Hypothalamus (tissue), 51 donors: ENCODE data around the gene SLC16A4.

Experiments
- DNase-seq, 51 donors: peaks; one replicate each; lab custom pipeline; 2025; lab: John Stamatoyannopoulos, UW

Gene SLC16A4

GRCh38 chr1:110370827-110371226 is 20.0 kb downstream of the SLC16A4 start:
- DNase-seq = no peak

- no peak for DNase-seq
Measured at GRCh38 chr1:110364221-110364620, 26.6 kb downstream of the SLC16A4 start.

- no peak for DNase-seq
Measured at GRCh38 chr1:110361856-110362255, 29.0 kb downstream of the SLC16A4 start.

- no peak for DNase-seq
Measured at GRCh38 chr1:110360431-110360830, 30.4 kb downstream of the SLC16A4 start.

GRCh38 chr1:110356379-110356778 is 34.4 kb downstream of the SLC16A4 start:
- no peak for DNase-seq

- no peak for DNase-seq
Measured at GRCh38 chr1:110355321-110355720, 35.5 kb downstream of the SLC16A4 start.

GRCh38 chr1:110350360-110350759 is 40.5 kb downstream of the SLC16A4 start:
- DNase-seq = no peak

GRCh38 chr1:110348771-110349170 is 42.1 kb downstream of the SLC16A4 start:
- no peak for DNase-seq

GRCh38 chr1:110348050-110348449 is 42.8 kb downstream of the SLC16A4 start:
- DNase-seq = no peak

GRCh38 chr1:110347182-110347893 is 43.5 kb downstream of the SLC16A4 start:
- no peak for DNase-seq

- DNase-seq = no peak
Measured at GRCh38 chr1:110346690-110347089, 44.1 kb downstream of the SLC16A4 start.

GRCh38 chr1:110345480-110345879 is 45.3 kb downstream of the SLC16A4 start:
- DNase-seq = no peak

GRCh38 chr1:110344152-110344551 is 46.7 kb downstream of the SLC16A4 start:
- no peak for DNase-seq

GRCh38 chr1:110343249-110343648 is 47.6 kb downstream of the SLC16A4 start:
- no peak for DNase-seq

GRCh38 chr1:110341872-110342331 is 48.9 kb downstream of the SLC16A4 start:
- no peak for DNase-seq

- DNase-seq = no peak
Measured at GRCh38 chr1:110341146-110341871, 49.5 kb downstream of the SLC16A4 start.

GRCh38 chr1:110340207-110340468 is 50.7 kb downstream of the SLC16A4 start:
- DNase-seq = peak in 2 of 51 donors; percentile 30 to 31

- DNase-seq = peak in 29 of 51 donors; percentile 31 to 77 (median 62)
Measured at GRCh38 chr1:110339407-110340206, 51.2 kb downstream of the SLC16A4 start.

- DNase-seq = peak; percentile 67 to 100 (median 99)
Measured at GRCh38 chr1:110338886-110339406, 51.9 kb downstream of the SLC16A4 start, which contains the start of gene RBM15. TSS of gene RBM15 (plus strand) at chr1:110339377. CDS start at chr1:110339406, 29 bp downstream.

GRCh38 chr1:110338309-110338885 is 52.4 kb downstream of the SLC16A4 start:
- peak in 50 of 51 donors; percentile 75 to 100 (median 98) for DNase-seq
